ENCODE data around the gene STX8. TPM values are rescaled to one million over a fixed set of nuclear protein-coding genes. Genes with fewer than 3 reads are reported as not detected.

STX8 gene
- total and polyA plus RNA-seq, 4 donors: 14.7 to 39.5 (median 28.7) TPM

DNA sequence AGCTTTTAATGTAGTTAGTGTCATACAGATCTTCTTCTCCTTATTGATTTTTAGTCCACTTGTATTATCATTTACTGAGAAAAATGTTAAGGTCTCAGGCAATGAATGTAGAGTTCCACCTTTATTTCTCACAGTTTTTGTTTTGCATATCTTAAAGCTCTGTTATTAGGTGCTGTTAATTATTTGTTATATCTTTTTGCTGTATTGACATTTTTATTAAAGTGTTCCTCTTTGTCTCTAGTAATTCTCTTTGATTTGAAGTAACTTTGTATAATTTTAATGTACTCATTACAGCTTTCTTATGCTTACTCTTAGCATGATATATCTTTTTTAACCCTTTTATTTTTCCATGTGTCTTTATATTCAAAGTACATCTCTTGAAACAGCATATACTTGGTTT is 47.3 kb upstream of the STX8 start:
- no peak overlapping the region for H3K4me3 ChIP-seq (ENCODE audit: low read depth in 1 of 3, low read length in 3 of 3)
- H3K9ac ChIP-seq (ENCODE audit: low read depth in 1 of 2, low read length in 2 of 2): no peak overlapping the region
- H3K9me3 ChIP-seq (ENCODE audit: control insufficient read depth in 4 of 4, low read length in 3 of 4): peaks cover 3 to 8% (median 5%) of the 10 kb centered on the region in 4 donors
- TF ChIP-seq, protein P1, sequence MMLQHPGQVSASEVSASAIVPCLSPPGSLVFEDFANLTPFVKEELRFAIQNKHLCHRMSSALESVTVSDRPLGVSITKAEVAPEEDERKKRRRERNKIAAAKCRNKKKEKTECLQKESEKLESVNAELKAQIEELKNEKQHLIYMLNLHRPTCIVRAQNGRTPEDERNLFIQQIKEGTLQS (IDR thresholded peaks at IDR 0.05): no peak
- no peak for TF ChIP-seq JUND (IDR thresholded peaks at IDR 0.05)
- TF ChIP-seq YY1 (IDR thresholded peaks at IDR 0.05): no peak
- TF ChIP-seq REST (IDR thresholded peaks at IDR 0.05): no peak
- TF ChIP-seq HNF4A (conservative IDR thresholded peaks at IDR 0.05): no peak
- TF ChIP-seq ZBTB33 (IDR thresholded peaks at IDR 0.05): no peak
- no peak for TF ChIP-seq GABPA (IDR thresholded peaks at IDR 0.05 in 1 of 2, conservative IDR thresholded peaks at IDR 0.05 in 1 of 2)
- TF ChIP-seq, protein P2, sequence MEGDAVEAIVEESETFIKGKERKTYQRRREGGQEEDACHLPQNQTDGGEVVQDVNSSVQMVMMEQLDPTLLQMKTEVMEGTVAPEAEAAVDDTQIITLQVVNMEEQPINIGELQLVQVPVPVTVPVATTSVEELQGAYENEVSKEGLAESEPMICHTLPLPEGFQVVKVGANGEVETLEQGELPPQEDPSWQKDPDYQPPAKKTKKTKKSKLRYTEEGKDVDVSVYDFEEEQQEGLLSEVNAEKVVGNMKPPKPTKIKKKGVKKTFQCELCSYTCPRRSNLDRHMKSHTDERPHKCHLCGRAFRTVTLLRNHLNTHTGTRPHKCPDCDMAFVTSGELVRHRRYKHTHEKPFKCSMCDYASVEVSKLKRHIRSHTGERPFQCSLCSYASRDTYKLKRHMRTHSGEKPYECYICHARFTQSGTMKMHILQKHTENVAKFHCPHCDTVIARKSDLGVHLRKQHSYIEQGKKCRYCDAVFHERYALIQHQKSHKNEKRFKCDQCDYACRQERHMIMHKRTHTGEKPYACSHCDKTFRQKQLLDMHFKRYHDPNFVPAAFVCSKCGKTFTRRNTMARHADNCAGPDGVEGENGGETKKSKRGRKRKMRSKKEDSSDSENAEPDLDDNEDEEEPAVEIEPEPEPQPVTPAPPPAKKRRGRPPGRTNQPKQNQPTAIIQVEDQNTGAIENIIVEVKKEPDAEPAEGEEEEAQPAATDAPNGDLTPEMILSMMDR (IDR thresholded peaks at IDR 0.05; ENCODE audit: low read depth, low read length, missing input control): no peak
- DNase-seq (ENCODE audit: low spot score): no peak
- H3K4me1 ChIP-seq (ENCODE audit: control insufficient read depth in 4 of 4, insufficient read depth in 4 of 4, low read length in 3 of 4): no peaks in the 10 kb centered on the region
- no peak overlapping the region for H3K27ac ChIP-seq (ENCODE audit: low read depth in 1 of 2, low read length in 2 of 2)
- H3K36me3 ChIP-seq (ENCODE audit: control insufficient read depth in 4 of 4, insufficient read depth in 3 of 4, low read depth in 1 of 4, low read length in 3 of 4): no peaks in the 10 kb centered on the region
- H3K27me3 ChIP-seq (ENCODE audit: control insufficient read depth in 4 of 4, insufficient read depth in 4 of 4, low read length in 3 of 4): no peaks in the 10 kb centered on the region

GRCh38 chr17:9615486-9615885 is 39.9 kb upstream of the STX8 start:
- TF ChIP-seq HNF4G (IDR thresholded peaks at IDR 0.05): no peak
- no peak overlapping the region for H3K4me3 ChIP-seq (ENCODE audit: low read depth in 1 of 3, low read length in 3 of 3)
- H3K9ac ChIP-seq (ENCODE audit: low read depth in 1 of 2, low read length in 2 of 2): no peak overlapping the region
- no peaks in the 10 kb centered on the region for H3K9me3 ChIP-seq (ENCODE audit: control insufficient read depth in 4 of 4, low read length in 3 of 4)
- H3K4me1 ChIP-seq (ENCODE audit: control insufficient read depth in 4 of 4, insufficient read depth in 4 of 4, low read length in 3 of 4): no peaks in the 10 kb centered on the region
- no peaks in the 10 kb centered on the region for H3K27me3 ChIP-seq (ENCODE audit: control insufficient read depth in 4 of 4, insufficient read depth in 4 of 4, low read length in 3 of 4)
- no peaks in the 10 kb centered on the region for H3K36me3 ChIP-seq (ENCODE audit: control insufficient read depth in 4 of 4, insufficient read depth in 3 of 4, low read depth in 1 of 4, low read length in 3 of 4)
- no peak overlapping the region for H3K27ac ChIP-seq (ENCODE audit: low read depth in 1 of 2, low read length in 2 of 2)
- 34% methylated on average over 2 of the region's 2 CpGs for WGBS
- DNase-seq (ENCODE audit: low spot score): no peak

DNA sequence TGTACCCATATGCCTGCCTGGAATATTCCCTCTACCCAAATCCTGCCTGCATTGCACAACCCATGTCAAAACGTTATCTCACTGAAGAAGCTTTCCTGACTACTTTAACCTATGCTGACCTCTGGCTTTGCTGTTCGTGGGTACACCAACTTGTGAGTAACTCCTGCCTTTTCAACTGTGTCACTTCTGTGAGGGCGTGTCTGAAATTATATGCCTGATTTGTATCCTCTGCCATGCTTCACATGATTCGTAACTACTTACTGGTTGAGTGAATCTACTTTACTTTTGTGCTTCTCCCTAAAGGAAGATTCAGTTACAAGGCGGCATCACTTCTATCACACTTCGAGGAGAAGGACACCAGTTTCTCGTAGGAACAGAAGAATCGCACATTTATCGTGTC is 36.4 kb upstream of the STX8 start:
- Histone ChIP-seq H3K27me3 (ENCODE audit: control insufficient read depth in 4 of 4, insufficient read depth in 4 of 4, low read length in 3 of 4) (no peaks in the 10 kb centered on the region), H3K9ac (ENCODE audit: low read depth in 1 of 2, low read length in 2 of 2) (no peak overlapping the region), H3K36me3 (ENCODE audit: control insufficient read depth in 4 of 4, insufficient read depth in 3 of 4, low read depth in 1 of 4, low read length in 3 of 4) (no peaks in the 10 kb centered on the region), H3K9me3 (ENCODE audit: control insufficient read depth in 4 of 4, low read length in 3 of 4) (no peaks in the 10 kb centered on the region), H3K27ac (ENCODE audit: low read depth in 1 of 2, low read length in 2 of 2) (no peak overlapping the region), H3K4me3 (ENCODE audit: low read depth in 1 of 3, low read length in 3 of 3) (no peak overlapping the region), H3K4me1 (ENCODE audit: control insufficient read depth in 4 of 4, insufficient read depth in 4 of 4, low read length in 3 of 4) (no peaks in the 10 kb centered on the region)
- WGBS: 64% methylated on average over 9 of the region's 9 CpGs
- DNase-seq (ENCODE audit: low spot score): no peak
- TF ChIP-seq, protein P3, sequence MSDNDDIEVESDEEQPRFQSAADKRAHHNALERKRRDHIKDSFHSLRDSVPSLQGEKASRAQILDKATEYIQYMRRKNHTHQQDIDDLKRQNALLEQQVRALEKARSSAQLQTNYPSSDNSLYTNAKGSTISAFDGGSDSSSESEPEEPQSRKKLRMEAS (IDR thresholded peaks at IDR 0.05): no peak
- TF ChIP-seq, protein P1 (IDR thresholded peaks at IDR 0.05): no peak
- TF ChIP-seq FOXA1 (IDR thresholded peaks at IDR 0.05): no peak
- TF ChIP-seq JUND (IDR thresholded peaks at IDR 0.05): no peak
- TF ChIP-seq ZBTB33 (IDR thresholded peaks at IDR 0.05): no peak
- no peak for TF ChIP-seq NR2F2 (IDR thresholded peaks at IDR 0.05)
- no peak for TF ChIP-seq YY1 (IDR thresholded peaks at IDR 0.05)
- no peak for TF ChIP-seq EGR1 (IDR thresholded peaks at IDR 0.05; ENCODE audit: low read depth in 2 of 2)
- TF ChIP-seq HNF4A (conservative IDR thresholded peaks at IDR 0.05): no peak
- TF ChIP-seq, protein P2 (IDR thresholded peaks at IDR 0.05; ENCODE audit: low read depth, low read length, missing input control): no peak
- TF ChIP-seq GABPA (IDR thresholded peaks at IDR 0.05 in 1 of 2, conservative IDR thresholded peaks at IDR 0.05 in 1 of 2): no peak
- TF ChIP-seq TAF1 (conservative IDR thresholded peaks at IDR 0.05): no peak

All from liver (tissue), 9 donors.